Loucy (cell line): ENCODE measurements around the gene MTG2.

Experiments
- H2AFZ ChIP-seq: fragments of 200-600 bp; sonication (generic); 2 replicates; pipeline ENCODE4 v1.6.0; 2016; ENCODE audit warnings: antibody characterized with exemption, mild to moderate bottlenecking, low read length, moderate library complexity
- H3F3A ChIP-seq: fragments of 200-600 bp; 2 replicates; pipeline ENCODE4 v1.6.0; 2016; ENCODE audit warnings: antibody characterized with exemption, low read depth, mild to moderate bottlenecking
- H3K27me3 ChIP-seq: fragments of 200-600 bp; sonication (generic); 2 replicates; pipeline ENCODE4 v1.6.1; 2014; ENCODE audit warnings: low read length, mild to moderate bottlenecking; ENCODE audit not compliant: insufficient read depth, poor library complexity, severe bottlenecking
- H3K36me3 ChIP-seq: fragments of 200-600 bp; sonication (generic); 2 replicates; pipeline ENCODE4 v1.6.1; 2016; ENCODE audit warnings: low read length; ENCODE audit not compliant: insufficient read depth
- H3K4me1 ChIP-seq: fragments of 200-600 bp; sonication (generic); 2 replicates; pipeline ENCODE4 v1.5.1; 2014; ENCODE audit warnings: low read length, mild to moderate bottlenecking; ENCODE audit not compliant: insufficient read depth, poor library complexity, severe bottlenecking
- H3K4me2 ChIP-seq: fragments of 200-600 bp; sonication (generic); 2 replicates; pipeline ENCODE4 v1.6.0; 2014; ENCODE audit warnings: antibody characterized with exemption, low read length, low read depth, mild to moderate bottlenecking; ENCODE audit not compliant: poor library complexity, severe bottlenecking
- H3K4me3 ChIP-seq: fragments of 200-600 bp; sonication (generic); 2 replicates; pipeline ENCODE4 v1.5.1; 2014; ENCODE audit warnings: low read length, mild to moderate bottlenecking, mixed read lengths; ENCODE audit not compliant: poor library complexity, severe bottlenecking
- H3K79me2 ChIP-seq: fragments of 200-600 bp; sonication (generic); 2 replicates; pipeline ENCODE4 v1.6.1; 2014; ENCODE audit warnings: low read length; ENCODE audit not compliant: insufficient read depth
- H3K9ac ChIP-seq: fragments of 200-600 bp; sonication (generic); 2 replicates; pipeline ENCODE4 v1.6.0; 2014; ENCODE audit warnings: mild to moderate bottlenecking, low read depth, low read length, moderate library complexity; ENCODE audit not compliant: poor library complexity, severe bottlenecking
- H3K9me2 ChIP-seq: fragments of 200-600 bp; sonication (generic); replicated peaks from 2 replicates; pipeline ENCODE4 v1.6.1; 2016; ENCODE audit warnings: low read depth, low read length, mixed read lengths
- H3K9me3 ChIP-seq: fragments of 200-600 bp; sonication (generic); 2 replicates; pipeline ENCODE4 v1.6.1; 2014; ENCODE audit warnings: mild to moderate bottlenecking, antibody characterized with exemption, low read length, low read depth; ENCODE audit not compliant: insufficient read depth
- H4K20me1 ChIP-seq: fragments of 200-600 bp; sonication (generic); 2 replicates; pipeline ENCODE4 v1.6.0; 2014; ENCODE audit warnings: antibody characterized with exemption, low read length, mild to moderate bottlenecking; ENCODE audit not compliant: insufficient read depth, poor library complexity, severe bottlenecking
- CTCF ChIP-seq: fragments of 200-600 bp; sonication (generic); conservative IDR thresholded peaks from 2 replicates; pipeline ENCODE4 v1.5.1; 2014; ENCODE audit warnings: mild to moderate bottlenecking, antibody characterized with exemption, low read length
- EZH2phosphoT487 ChIP-seq: fragments of 200-600 bp; IDR thresholded peaks from 2 replicates; pipeline ENCODE4 v1.6.1; 2018; ENCODE audit warnings: antibody characterized with exemption, mild to moderate bottlenecking, moderate library complexity, borderline replicate concordance

The MTG2 gene

GRCh38 chr20:62215991-62216635 is 33.3 kb downstream of the MTG2 start:
- no peaks in the 10 kb centered on the region for H3K9me3 ChIP-seq
- H3K36me3 ChIP-seq, result no peaks in the 10 kb centered on the region
- H3K4me3 ChIP-seq, result no peak overlapping the region
- H3K79me2 ChIP-seq, result no peaks in the 10 kb centered on the region
- H2AFZ ChIP-seq, result no peak overlapping the region
- H3K4me2 ChIP-seq, result no peak overlapping the region
- H3K27me3 ChIP-seq, result no peaks in the 10 kb centered on the region
- no peak for TF ChIP-seq CTCF
- no peak for TF ChIP-seq EZH2phosphoT487
- H3K4me1 ChIP-seq, result no peaks in the 10 kb centered on the region
- H3F3A ChIP-seq, result no peaks in the 10 kb centered on the region
- H4K20me1 ChIP-seq, result no peaks in the 10 kb centered on the region
- no peak overlapping the region for H3K9ac ChIP-seq
- H3K9me2 ChIP-seq, result no peaks in the 10 kb centered on the region

DNA sequence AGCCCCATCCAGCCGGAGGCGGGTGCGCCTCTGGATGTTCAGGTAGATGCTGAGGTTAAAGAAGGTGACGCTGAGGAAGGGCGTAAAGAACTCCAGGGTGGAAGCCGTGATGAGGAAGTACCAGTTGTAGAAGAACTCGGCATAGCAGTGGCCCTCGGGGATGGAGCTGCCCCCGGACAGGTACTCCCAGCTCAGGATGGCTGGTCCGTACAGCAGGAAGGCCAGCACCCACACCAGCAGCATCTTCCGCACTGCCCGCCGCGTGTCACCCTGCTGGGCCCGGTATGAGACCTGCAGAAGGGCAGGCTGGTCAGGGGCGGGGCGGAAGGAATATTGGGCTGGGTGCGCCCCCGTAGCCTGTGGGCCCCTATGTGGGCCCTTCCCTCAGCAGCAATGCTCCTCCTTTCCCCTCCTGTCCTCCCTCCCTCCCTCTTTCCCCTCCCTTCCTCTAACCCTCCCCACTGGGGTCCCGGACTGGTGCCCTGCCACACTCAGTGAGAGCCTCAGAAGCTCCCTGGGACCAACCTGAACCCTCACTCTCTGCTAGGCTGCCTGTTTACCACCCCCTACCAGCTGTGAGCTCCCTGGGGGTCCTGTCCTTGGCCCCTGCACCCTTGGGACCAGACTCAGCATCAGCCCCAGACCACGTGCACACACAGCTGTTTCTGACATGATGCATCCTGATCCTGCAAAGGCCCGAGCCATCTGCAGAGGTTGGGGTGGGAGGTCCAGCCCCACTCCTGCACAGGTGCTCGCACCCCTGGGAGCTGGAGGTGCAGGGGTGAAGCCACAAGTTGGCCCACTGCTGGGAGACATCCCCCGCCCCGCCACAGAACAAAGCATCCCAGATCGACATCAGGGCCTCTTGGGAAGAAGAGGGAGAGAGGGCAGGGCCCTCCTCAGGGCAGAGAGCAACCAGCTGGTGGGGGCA is 34.1 kb downstream of the MTG2 start:
- H4K20me1 ChIP-seq, result no peaks in the 10 kb centered on the region
- no peaks in the 10 kb centered on the region for H3K9me3 ChIP-seq
- H3K27me3 ChIP-seq, result no peaks in the 10 kb centered on the region
- no peaks in the 10 kb centered on the region for H3K4me1 ChIP-seq
- H3K4me2 ChIP-seq, result no peak overlapping the region
- H3K36me3 ChIP-seq, result no peaks in the 10 kb centered on the region
- no peak for TF ChIP-seq EZH2phosphoT487
- TF ChIP-seq CTCF, result no peak
- no peak overlapping the region for H2AFZ ChIP-seq
- no peak overlapping the region for H3K9ac ChIP-seq
- no peaks in the 10 kb centered on the region for H3K79me2 ChIP-seq
- H3K4me3 ChIP-seq, result no peak overlapping the region
- no peaks in the 10 kb centered on the region for H3F3A ChIP-seq
- H3K9me2 ChIP-seq, result no peaks in the 10 kb centered on the region

DNA sequence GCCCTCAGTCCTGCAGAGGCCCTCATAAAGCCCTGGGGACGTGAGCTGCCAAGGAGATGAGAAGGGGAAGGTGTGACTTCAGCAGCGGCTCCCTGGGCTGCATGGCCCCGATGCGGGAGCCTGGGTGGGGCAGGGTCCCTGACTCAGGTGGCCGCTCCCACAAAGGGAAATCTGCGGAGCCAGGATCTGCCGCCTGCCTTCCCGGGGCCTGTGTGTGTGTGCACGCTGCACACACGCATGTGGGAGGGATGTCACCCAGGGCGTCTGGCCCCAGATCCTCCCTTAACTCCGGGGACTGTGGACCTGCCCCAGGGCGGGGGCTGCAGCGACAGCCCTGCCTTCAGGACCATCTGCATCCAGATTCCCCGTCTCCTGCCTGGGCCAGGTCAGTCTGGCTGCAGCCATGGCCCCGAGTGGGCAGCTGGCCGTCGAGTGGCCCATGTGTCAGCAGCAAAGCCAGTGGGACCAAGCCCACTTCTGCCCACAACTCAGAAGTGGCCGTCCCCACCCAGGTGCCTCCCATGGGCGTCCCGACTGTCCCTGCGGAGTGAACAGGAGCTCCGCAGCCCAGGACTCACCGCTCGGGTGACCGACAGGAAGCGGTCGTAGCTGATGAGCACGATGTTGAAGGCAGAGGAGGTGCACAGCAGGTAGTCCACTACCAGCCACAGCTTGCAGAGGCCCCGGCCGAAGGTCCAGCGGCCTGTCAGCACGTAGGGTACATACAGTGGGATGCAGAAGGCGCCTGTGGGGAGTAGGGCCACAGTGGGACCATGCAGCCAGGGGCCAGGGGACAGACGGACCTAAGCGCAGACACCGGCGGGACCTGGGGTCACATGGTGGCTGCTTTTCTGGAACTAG is 35.3 kb downstream of the MTG2 start:
- H4K20me1 ChIP-seq, result no peaks in the 10 kb centered on the region
- H3K4me2 ChIP-seq, result no peak overlapping the region
- H3K9me3 ChIP-seq, result no peaks in the 10 kb centered on the region
- H3K4me3 ChIP-seq, result no peak overlapping the region
- no peaks in the 10 kb centered on the region for H3F3A ChIP-seq
- TF ChIP-seq CTCF, result no peak
- no peak for TF ChIP-seq EZH2phosphoT487
- no peaks in the 10 kb centered on the region for H3K4me1 ChIP-seq
- H3K79me2 ChIP-seq, result no peaks in the 10 kb centered on the region
- no peaks in the 10 kb centered on the region for H3K9me2 ChIP-seq
- H3K27me3 ChIP-seq, result no peaks in the 10 kb centered on the region
- no peaks in the 10 kb centered on the region for H3K36me3 ChIP-seq
- no peak overlapping the region for H3K9ac ChIP-seq
- H2AFZ ChIP-seq, result no peak overlapping the region
